EH (cell line): Measurements from ENCODE around the gene THYN1.

ENCODE experiments used
- DNase-seq: peaks from one replicate; pipeline ENCODE4 v3.0.0-alpha.2; 2015; ENCODE audit warnings: low read depth

Gene THYN1

DNA sequence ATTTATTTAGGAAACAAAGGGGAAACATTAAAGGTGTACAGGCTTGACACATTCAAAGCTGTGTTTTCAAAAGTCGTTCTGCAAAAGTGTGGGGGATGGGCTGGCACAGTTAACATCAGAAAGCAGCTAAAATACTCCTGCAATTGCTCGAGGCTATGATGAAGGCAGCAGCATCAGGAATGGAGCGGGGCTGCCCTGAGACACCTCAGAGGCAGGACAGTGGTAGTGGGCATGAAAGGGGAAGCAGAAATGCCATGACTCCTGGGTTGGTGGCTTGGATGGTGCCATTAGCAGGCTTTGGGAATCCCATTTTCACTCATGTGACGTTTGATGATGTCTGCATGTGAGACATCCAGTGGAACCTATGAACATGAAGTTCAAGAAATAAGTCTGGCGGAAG, 30.0 kb downstream of the THYN1 start:
- no peak for DNase-seq

GRCh38 chr11:134216816-134217215, 36.3 kb downstream of the THYN1 start:
- DNase-seq = no peak

DNA sequence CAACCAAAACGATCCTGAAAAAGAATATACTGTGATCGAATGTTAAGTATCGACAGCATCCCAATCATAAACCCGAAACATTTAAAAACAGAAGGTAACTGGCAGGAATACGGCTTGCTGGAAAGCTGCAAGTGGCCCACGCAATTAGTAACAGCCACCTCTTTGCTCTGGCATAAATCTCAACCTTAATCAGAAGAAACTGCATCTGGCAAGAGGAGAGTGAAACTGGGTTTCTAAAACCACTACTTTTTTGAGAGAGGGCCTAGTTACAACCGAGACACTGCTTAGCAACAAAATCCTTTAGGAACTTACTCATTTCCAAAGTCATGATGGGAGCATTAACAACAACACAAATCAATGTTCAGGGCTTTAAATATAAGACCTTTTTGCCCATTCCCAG, 37.3 kb downstream of the THYN1 start:
- DNase-seq = no peak

DNA sequence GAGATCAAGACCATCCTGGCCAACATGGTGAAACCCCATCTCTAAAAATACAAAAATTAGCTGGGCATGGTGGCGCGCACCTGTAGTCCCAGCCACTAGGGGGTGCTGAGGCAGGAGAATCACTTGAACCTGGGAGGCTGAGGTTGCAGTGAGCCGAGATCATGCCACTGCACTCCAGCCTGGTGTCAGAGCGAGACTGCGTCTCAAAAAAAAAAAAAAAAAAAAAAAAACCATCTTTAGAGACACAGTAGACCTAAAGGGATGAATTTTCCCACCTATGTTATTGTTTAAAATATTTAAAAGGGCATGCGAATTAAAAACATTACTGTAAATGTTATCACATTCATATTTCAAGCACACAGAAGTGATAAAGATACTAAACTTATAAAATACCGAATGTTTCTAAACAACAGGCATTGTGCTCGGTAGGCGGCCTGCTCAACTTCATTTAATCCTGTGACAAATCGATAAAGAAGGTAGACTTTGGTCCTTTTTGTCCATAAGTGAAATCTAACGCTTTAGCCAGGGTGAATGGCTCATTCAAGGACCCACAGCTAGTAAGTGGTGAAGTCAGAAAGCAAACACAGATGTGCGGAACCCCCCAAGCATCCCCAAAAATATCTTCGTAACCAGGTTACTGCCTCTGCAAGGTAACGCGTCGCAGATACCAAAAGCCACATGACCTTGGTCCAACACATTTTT, 45.5 kb downstream of the THYN1 start:
- DNase-seq = peak; percentile 36

DNA sequence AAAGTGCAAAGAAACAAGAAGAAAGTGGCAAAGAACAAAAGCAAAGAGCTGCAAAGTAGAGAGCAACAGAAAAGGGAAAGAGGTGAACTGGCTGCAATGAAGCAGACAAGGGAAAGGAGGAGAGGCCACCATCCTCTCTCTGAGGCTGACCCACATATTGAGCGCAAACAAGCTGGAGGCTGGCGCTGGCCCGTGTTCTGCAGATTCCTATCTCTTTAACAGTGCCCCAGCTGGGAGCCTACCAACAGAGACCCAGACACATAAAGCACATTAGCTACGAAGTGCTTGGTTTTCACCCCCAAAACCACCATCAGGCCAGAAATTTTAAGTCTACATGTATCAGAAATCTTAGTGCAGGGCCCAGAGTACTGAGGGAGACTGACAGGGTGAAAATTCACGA, 47.0 kb downstream of the THYN1 start:
- no peak for DNase-seq

DNA sequence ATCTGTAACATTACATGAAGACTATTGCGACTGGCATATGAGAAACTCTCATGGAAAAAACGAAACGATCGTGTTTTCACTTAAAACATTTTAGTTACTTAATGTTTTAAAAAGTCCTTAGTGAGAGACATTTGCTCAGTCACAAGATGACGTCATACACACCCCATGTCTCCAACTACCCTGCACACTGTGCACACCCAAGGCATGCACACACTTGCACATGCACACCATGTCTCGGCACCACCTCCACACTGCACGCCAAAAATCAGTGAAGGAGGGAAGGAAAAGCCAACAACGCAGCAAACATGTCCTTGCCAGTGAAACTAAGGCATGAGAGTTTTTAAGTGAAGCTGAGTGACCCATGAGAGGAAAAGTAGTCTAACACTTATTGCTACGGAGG, 47.4 kb downstream of the THYN1 start:
- no peak for DNase-seq

DNA sequence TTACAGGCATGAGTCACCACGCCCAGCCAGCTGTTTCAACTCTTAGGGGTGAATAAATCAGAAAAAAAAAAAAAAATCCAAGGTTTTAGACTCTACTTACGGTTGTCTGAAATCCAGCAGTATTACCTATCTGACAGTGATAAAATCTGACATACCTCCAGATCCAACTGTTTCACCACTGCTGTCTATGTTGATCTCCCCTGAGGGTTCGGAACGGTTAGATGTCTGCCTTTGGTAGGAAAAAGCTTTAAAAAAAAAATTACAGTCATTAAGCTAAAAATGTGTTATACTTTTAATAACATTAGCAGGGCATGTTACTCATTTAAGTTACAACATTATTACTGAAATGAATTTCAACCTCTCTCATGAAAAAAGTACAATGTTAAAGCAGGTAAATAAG, 50.5 kb downstream of the THYN1 start:
- no peak for DNase-seq

DNA sequence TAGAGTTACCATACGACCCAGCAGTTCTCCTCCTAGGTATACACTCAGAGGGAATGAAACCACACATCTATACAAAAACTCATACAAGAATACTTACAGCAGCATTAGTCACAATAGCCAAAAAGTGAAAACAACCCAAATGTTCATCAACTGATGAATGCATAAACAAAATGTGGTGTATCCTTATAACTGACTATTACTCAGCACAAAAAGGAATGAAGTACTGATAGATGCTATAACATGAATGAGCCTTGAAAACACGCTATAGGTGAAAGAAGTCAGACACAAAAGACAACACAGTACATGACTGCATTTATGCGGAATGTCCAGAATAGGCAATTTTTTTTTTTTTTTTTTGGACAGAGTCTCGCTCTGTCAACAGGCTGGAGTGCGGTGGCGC, 52.5 kb downstream of the THYN1 start:
- no peak for DNase-seq

GRCh38 chr11:134199531-134199930, 53.6 kb downstream of the THYN1 start:
- DNase-seq = no peak
